Measurements from ENCODE around the gene PSMB3.

DNA sequence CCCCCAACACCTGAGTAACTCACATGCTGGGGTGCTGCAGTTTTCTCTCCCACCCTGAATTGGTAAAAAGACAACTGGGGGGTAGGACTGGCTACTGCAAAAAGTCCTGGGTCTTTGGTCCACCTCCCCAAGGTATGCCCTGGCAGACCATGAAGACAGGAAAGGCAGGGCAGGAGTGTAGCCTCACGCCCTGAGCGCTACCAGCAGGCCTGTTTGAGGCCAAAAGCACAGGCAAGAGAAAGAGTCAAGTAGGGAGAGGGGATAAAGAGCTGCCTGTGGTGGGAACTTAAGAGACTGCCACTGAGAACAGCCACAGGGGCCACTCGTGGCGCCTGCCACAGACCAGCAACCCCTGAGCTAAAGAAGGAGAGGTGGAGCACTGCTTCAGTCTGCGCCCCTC lies 13.8 kb downstream of the PSMB3 start:
- TF ChIP-seq TAF1 (IDR thresholded peaks at IDR 0.05; ENCODE audit: borderline replicate concordance, insufficient read depth, low read length) = no peak
- TF ChIP-seq, protein P1, sequence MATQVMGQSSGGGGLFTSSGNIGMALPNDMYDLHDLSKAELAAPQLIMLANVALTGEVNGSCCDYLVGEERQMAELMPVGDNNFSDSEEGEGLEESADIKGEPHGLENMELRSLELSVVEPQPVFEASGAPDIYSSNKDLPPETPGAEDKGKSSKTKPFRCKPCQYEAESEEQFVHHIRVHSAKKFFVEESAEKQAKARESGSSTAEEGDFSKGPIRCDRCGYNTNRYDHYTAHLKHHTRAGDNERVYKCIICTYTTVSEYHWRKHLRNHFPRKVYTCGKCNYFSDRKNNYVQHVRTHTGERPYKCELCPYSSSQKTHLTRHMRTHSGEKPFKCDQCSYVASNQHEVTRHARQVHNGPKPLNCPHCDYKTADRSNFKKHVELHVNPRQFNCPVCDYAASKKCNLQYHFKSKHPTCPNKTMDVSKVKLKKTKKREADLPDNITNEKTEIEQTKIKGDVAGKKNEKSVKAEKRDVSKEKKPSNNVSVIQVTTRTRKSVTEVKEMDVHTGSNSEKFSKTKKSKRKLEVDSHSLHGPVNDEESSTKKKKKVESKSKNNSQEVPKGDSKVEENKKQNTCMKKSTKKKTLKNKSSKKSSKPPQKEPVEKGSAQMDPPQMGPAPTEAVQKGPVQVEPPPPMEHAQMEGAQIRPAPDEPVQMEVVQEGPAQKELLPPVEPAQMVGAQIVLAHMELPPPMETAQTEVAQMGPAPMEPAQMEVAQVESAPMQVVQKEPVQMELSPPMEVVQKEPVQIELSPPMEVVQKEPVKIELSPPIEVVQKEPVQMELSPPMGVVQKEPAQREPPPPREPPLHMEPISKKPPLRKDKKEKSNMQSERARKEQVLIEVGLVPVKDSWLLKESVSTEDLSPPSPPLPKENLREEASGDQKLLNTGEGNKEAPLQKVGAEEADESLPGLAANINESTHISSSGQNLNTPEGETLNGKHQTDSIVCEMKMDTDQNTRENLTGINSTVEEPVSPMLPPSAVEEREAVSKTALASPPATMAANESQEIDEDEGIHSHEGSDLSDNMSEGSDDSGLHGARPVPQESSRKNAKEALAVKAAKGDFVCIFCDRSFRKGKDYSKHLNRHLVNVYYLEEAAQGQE (IDR thresholded peaks at IDR 0.05; ENCODE audit: insufficient read depth in 1 of 2, low read depth in 2 of 2, low read length in 2 of 2) = no peak
- TF ChIP-seq FOXP2 (optimal IDR thresholded peaks at IDR 0.05; ENCODE audit: borderline replicate concordance, extremely low read depth, extremely low read length, insufficient read depth) = no peak

Data from PFSK-1 (cell line).